ENCODE results near the gene HYAL4. TPM values are rescaled to one million over a fixed set of nuclear protein-coding genes. Genes with fewer than 3 reads are reported as not detected.

HYAL4 gene
- polyA plus RNA-seq, 12 donors = 0.18 TPM; not detected in 11

GRCh38 chr7:123905714-123906113, 60.7 kb downstream of the HYAL4 start:
- no peak for DNase-seq

GRCh38 chr7:123916240-123916724, 71.3 kb downstream of the HYAL4 start:
- peak; percentile 0 for DNase-seq

- no peak for DNase-seq
Measured at GRCh38 chr7:123917878-123918277, 72.9 kb downstream of the HYAL4 start.

GRCh38 chr7:123918309-123918708, 73.3 kb downstream of the HYAL4 start:
- DNase-seq = no peak

- DNase-seq = no peak
Measured at GRCh38 chr7:123923599-123923998, 78.6 kb downstream of the HYAL4 start.

GRCh38 chr7:123924941-123925340, 80.0 kb downstream of the HYAL4 start, which contains the start of gene SPAM1:
SPAM1 (plus strand) TSS chr7:123925241; CDS start chr7:123953571, 28,330 bp downstream.
- no peak for DNase-seq

Other genes with a start within 250 kb of the HYAL4 start
- gene ASB15, start 243.3 kb upstream of the HYAL4 start, polyA plus RNA-seq (ENCODE audit: insufficient read length in 12 of 12) = 10 to 100 TPM in 1 of 12 donors, 1 to 10 TPM in 9, not detected in 2; 3.2 to 10.2 (median 6.5) TPM
- 100 to 1,000 TPM in 10 of 12 donors, 10 to 100 TPM in 1, not detected in 1; 75.9 to 317 (median 158) TPM for gene LMOD2, start 189.3 kb upstream of the HYAL4 start, polyA plus RNA-seq (ENCODE audit: insufficient read length in 12 of 12)
- 10 to 100 TPM in 11 of 12 donors, not detected in 1; 32.1 to 40.3 (median 36.0) TPM for gene WASL, start 96.2 kb upstream of the HYAL4 start, polyA plus RNA-seq (ENCODE audit: insufficient read length in 12 of 12)
- gene SPAM1, start 80.1 kb downstream of the HYAL4 start, polyA plus RNA-seq (ENCODE audit: insufficient read length in 12 of 12) = not detected
- gene TMEM229A, start 187.9 kb downstream of the HYAL4 start, polyA plus RNA-seq (ENCODE audit: insufficient read length in 12 of 12) = 1 to 10 TPM in 1 of 12 donors, under 1 TPM in 1, not detected in 10; 0.11 to 5.1 TPM